Epithelial cell of proximal tubule (primary cell): Measurements from ENCODE around the gene AUTS2. TPM values are rescaled to one million over a fixed set of nuclear protein-coding genes. Genes with fewer than 3 reads are reported as not detected.

Source experiments
- DNase-seq: peaks from one replicate; pipeline ENCODE4 v3.0.0-alpha.2; 2011; ENCODE audit warnings: low read depth
- H3K4me3 ChIP-seq: 2 replicates; pipeline ENCODE4 v1.5.1; 2011; ENCODE audit warnings: low read depth, mild to moderate bottlenecking, low read length
- total RNA-seq: library from RNA; depleted of rRNA; stranded (reverse); fragments of >200 nt; gene quantifications from 2 replicates; pipeline ENCODE4 v1.2.3, GENCODE V29; 2015
- TF ChIP-seq, protein P1 (sequence below): conservative IDR thresholded peaks from 2 replicates; pipeline ENCODE4 v1.5.1; 2012; ENCODE audit warnings: low read depth, mild to moderate bottlenecking, low read length

Gene AUTS2
- total RNA-seq, 1 donor from 2014 or later = 10.0 TPM

DNA sequence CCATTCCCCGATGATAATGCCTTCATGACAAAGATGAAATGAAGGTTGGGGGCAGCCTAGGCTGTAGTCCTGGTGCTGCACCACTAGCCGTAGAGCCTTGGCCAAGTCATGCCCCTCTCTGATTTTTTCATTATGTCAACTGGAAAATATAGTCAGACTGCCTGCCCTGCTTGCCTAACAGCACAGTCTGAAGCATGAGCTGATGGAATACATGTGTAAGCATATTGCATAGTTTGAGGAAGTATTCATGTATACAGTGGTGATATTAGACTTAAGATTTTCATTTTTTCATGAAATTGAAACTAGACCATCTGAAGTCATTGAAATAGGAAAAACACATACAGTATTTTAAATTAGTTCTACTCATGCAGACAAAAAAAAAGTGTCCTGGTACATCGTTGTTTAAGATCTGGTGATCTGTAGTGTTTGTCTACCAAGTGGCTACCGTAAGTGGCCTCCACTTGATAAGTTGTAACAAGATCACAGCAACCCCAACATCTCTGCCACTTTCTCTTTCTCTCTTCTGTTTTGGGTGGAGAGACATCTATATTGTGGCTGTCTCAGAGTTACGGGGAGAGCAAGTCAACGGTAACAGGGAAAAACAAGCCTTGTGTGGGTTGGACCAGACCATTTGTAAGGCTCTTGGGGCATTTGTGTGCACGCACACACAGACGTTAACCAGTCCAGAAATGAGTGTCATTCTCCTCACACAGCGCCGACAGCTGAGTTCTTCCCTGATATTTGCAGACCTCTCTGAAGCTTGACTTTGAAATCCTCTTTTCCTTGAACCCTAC is 817.1 kb downstream of the AUTS2 start:
- TF ChIP-seq, protein P1, sequence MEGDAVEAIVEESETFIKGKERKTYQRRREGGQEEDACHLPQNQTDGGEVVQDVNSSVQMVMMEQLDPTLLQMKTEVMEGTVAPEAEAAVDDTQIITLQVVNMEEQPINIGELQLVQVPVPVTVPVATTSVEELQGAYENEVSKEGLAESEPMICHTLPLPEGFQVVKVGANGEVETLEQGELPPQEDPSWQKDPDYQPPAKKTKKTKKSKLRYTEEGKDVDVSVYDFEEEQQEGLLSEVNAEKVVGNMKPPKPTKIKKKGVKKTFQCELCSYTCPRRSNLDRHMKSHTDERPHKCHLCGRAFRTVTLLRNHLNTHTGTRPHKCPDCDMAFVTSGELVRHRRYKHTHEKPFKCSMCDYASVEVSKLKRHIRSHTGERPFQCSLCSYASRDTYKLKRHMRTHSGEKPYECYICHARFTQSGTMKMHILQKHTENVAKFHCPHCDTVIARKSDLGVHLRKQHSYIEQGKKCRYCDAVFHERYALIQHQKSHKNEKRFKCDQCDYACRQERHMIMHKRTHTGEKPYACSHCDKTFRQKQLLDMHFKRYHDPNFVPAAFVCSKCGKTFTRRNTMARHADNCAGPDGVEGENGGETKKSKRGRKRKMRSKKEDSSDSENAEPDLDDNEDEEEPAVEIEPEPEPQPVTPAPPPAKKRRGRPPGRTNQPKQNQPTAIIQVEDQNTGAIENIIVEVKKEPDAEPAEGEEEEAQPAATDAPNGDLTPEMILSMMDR = no peak
- no peak for DNase-seq
- H3K4me3 ChIP-seq = no peak overlapping the region

DNA sequence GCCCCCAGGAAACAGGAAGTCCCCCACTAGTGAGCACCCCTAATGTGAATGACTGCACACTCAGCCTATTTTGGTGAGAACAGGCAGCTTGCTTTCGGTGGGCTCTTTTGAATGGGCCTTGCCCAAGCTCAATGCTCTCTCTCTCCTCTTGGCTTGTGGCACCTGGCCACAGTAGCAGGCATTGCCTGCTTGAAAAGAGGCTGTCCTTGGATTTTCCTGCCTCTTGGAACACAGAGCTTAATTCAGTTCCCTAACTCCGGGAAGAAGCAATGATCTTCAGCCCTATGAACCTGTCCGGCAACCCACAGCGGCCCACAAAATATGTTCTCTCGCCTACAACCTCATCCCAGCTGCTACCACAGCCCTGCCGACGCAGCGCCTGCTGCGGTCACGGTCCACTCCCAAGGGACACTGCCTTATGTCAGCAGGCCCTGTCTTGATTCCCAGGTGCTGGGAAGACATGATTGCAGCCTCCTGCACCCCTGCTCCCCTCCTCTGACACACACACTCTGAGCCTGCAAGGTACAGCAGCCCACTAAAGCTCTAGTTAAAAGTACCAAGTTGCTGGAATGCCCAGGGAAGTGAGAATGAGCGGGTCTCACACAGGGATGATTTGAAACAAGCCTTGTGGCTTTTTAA is 818.2 kb downstream of the AUTS2 start:
- H3K4me3 ChIP-seq = no peak overlapping the region
- TF ChIP-seq, protein P1 = no peak
- no peak for DNase-seq

DNA sequence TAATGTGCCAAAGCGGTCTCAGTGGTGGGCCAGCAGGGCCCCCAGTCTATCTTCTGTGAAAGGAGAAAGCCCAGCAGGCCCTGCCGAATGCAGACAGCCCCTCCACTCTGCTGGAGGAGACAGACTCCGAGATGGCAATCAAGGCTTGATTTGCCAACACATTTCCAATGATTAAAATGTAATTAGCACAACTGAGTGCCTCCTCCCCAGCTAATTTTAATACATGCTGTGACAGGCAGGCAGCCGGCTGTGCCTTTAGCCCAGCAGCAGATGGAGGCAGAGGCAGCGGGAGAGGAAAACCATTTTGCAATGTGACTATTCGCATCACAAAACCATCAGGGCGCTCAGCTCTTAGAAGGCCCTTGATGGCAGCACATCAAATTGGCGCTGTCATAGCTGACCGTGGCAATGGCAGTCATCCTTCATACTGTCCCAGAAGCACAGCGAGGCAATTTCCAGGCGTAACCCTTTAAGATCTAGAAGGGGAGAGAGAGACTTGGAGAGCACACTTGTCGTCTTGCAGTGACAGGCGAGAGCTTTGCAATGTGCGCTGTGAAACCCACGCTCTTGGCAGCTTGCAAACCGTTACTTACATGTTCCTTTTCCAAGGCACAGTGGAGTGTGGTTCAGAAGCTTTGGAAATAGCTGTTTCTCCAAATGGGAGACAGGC is 818.8 kb downstream of the AUTS2 start:
- no peak for DNase-seq
- TF ChIP-seq, protein P1 = no peak

GRCh38 chr7:70419526-70420380 is 821.5 kb downstream of the AUTS2 start:
- no peak overlapping the region for H3K4me3 ChIP-seq
- TF ChIP-seq, protein P1 = no peak
- no peak for DNase-seq

More for the DNA sequence above, 818.8 kb downstream of the AUTS2 start:
- H3K4me3 ChIP-seq = no peak overlapping the region

DNA sequence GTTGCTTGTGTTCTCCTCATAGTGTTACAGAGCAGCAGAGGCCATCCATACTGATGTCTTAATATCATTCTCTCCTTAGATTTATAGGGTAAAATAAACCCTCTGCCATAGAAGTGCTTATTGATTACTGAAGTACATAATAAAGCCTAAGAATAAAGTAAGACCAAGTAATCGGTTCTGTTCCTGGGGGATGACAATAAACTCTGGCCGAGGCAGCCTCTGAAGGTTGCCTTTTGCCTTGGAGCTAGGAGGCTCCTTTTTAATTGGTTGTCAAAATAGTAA is 822.0 kb downstream of the AUTS2 start:
- DNase-seq = no peak
- TF ChIP-seq, protein P1 = no peak
- no peak overlapping the region for H3K4me3 ChIP-seq

DNA sequence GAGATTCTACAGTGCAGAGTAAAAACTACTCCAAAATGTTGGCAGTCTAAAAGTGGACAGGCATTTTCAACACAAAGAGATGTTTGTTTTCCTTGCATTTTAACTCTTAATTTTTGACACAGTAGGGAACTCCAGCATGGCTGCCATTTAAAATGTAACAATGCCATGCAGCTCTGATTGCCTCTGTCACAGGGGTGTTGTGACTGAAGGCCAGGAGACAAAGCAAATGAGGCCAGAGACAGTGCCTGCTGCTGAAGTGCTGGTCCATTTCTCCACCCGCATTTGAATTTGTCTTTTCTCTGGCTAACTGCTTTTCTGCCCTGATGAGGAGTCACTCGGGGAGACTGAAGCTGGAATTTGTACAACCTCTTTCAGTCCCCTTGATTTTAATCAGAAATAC is 823.0 kb downstream of the AUTS2 start:
- TF ChIP-seq, protein P1 = no peak
- DNase-seq = no peak
- H3K4me3 ChIP-seq = no peak overlapping the region
